Spleen (tissue), 11 donors: Measurements from ENCODE around the gene CLASP1. TPM values are rescaled to one million over a fixed set of nuclear protein-coding genes. Genes with fewer than 3 reads are reported as not detected.

Experiments
- DNase-seq: peaks from one replicate; pipeline ENCODE4 v3.0.0-alpha.2; 2020
- H3K27ac ChIP-seq, 8 donors: fragments of 200-600 bp; sonication (generic) in 7 of 8; 1 replicate in 4 of 8; 2 replicates in 4 of 8; pipeline versions ENCODE4 v1.5.0 to v1.8.0; 2016 to 2021; ENCODE audit warnings: inconsistent platforms in 4 of 8, mild to moderate bottlenecking in 4 of 8, moderate library complexity in 1 of 8
- H3K27me3 ChIP-seq, 7 donors: fragments of 200-600 bp; sonication (generic) in 6 of 7; replicated peaks in 1 of 7; 1 replicate in 4 of 7; 2 replicates in 3 of 7; pipeline versions ENCODE4 v1.5.0 to v1.8.0; 2016 to 2021; ENCODE audit warnings: inconsistent platforms in 3 of 7, mild to moderate bottlenecking in 1 of 7
- H3K36me3 ChIP-seq, 6 donors: fragments of 200-600 bp; sonication (generic) in 5 of 6; 1 replicate in 4 of 6; 2 replicates in 2 of 6; pipeline versions ENCODE4 v1.5.0 to v1.8.0; 2016 to 2021; ENCODE audit warnings: inconsistent platforms in 2 of 6
- H3K4me1 ChIP-seq, 6 donors: fragments of 200-600 bp; sonication (generic) in 5 of 6; 1 replicate in 3 of 6; 2 replicates in 3 of 6; pipeline versions ENCODE4 v1.5.0 to v1.8.0; 2016 to 2021; ENCODE audit warnings: inconsistent platforms in 3 of 6
- H3K4me3 ChIP-seq, 8 donors: fragments of 200-600 bp; sonication (generic) in 7 of 8; 1 replicate in 4 of 8; 2 replicates in 4 of 8; pipeline versions ENCODE4 v1.5.0 to v1.8.0; 2016 to 2021; ENCODE audit warnings: inconsistent platforms in 4 of 8, mild to moderate bottlenecking in 4 of 8, moderate library complexity in 2 of 8
- H3K9me3 ChIP-seq, 8 donors: fragments of 200-600 bp; sonication (generic) in 7 of 8; 1 replicate in 4 of 8; 2 replicates in 4 of 8; pipeline versions ENCODE4 v1.5.0 to v1.8.0; 2016 to 2021; ENCODE audit warnings: inconsistent platforms in 4 of 8
- CTCF ChIP-seq, 11 experiments: fragments of 200-600 bp in 7 of 11; fragments of 450-650 bp in 4 of 11; sonication (generic) in 4 of 11; IDR thresholded peaks in 8 of 11; conservative IDR thresholded peaks in 3 of 11; 1 replicate in 7 of 11; 2 replicates in 4 of 11; pipeline versions ENCODE4 v1.4.0 to v1.8.0; 2016 to 2021; ENCODE audit warnings: antibody characterized with exemption in 11 of 11, inconsistent platforms in 4 of 11, mild to moderate bottlenecking in 1 of 11
- POLR2A ChIP-seq, 3 donors: fragments of 450-650 bp; IDR thresholded peaks; one replicate each; pipeline ENCODE4 v1.5.1; 2017; ENCODE audit warnings: antibody characterized with exemption in 3 of 3, mild to moderate bottlenecking in 1 of 3
- POLR2AphosphoS5 ChIP-seq, 3 donors: sonication (generic); formaldehyde crosslinking; IDR thresholded peaks; one replicate each; pipeline ENCODE4 v1.5.1; 2017; ENCODE audit warnings: antibody characterized with exemption in 3 of 3
- WGBS, 5 donors: extraction: QIAGEN DNeasy Blood & Tissue Kit in 3 of 5; methylation state at CpG; one replicate each; pipeline versions ENCODE4 v1.1.5 to v1.1.7; 2013 to 2018; 5-methylcytosine and 5-hydroxymethylcytosine counted together
- intact Hi-C: fragments of 100-400 bp; cut with DNase I; formaldehyde crosslinking; loops from one replicate; pipeline ENCODE4 v1.15.0; 2023; ENCODE audit warnings: low total_unique reads
- polyA plus RNA-seq, 3 donors: library from polyadenylated mRNA; stranded (reverse); fragments of 200-250 nt; gene quantifications; one replicate each; pipeline ENCODE4 v1.2.1, GENCODE V29; 2013
- total RNA-seq, 7 donors: library from RNA; depleted of rRNA in 3 of 7; stranded (reverse); fragments of >200 nt in 3 of 7; fragmentation: NEBNext Ultra II Directional in 4 of 7; extraction: Animal tissue kit (Norgen Biotek cat#: 25700) in 4 of 7; gene quantifications; one replicate each; pipeline versions ENCODE4 v1.1.0 to v1.2.1, GENCODE V29; 2016 to 2021
- donor health status: healthy with polysubstance abuse.
- donor health status: DM: no; HTN: no; CAD: no; lungs with moderate emphysema.
- donor health status: DM: no; HTN: no; CAD: no.
- donor health status: Bipolar disorder and iron deficiency.
- donor health status: healthy.
- donor health status: DM: no; HTN: no; CAD: no.
- donor health status: DM: yes; HTN: yes; CAD: no.

The CLASP1 gene
- total and polyA plus RNA-seq, 10 donors = 4.0 to 103 (median 71.7) TPM

- intact Hi-C loops = no loop called here
- peaks cover 0 to 86% (median 49%) of the 10 kb centered on the region in 6 donors for H3K36me3 ChIP-seq
- H3K4me3 ChIP-seq = no peak overlapping the region
- no peaks in the 10 kb centered on the region for H3K27me3 ChIP-seq
- 80 to 90% (median 89%) methylated on average over 9 of the region's 9 CpGs for WGBS, 5 donors
- H3K27ac ChIP-seq = no peak overlapping the region
- H3K9me3 ChIP-seq = no peaks in the 10 kb centered on the region
- no peak for DNase-seq
- H3K4me1 ChIP-seq = peaks cover 6 to 32% (median 22%) of the 10 kb centered on the region in 6 donors
- TF ChIP-seq CTCF (IDR thresholded peaks at IDR 0.05 in 8 of 11, conservative IDR thresholded peaks at IDR 0.05 in 3 of 11) = no peak
- TF ChIP-seq POLR2AphosphoS5 (IDR thresholded peaks at IDR 0.05) = no peak
- TF ChIP-seq POLR2A (IDR thresholded peaks at IDR 0.05) = no peak
Observed at GRCh38 chr2:121524685-121525425, 124.4 kb downstream of the CLASP1 start.

- no peaks in the 10 kb centered on the region for H3K9me3 ChIP-seq
- H3K27ac ChIP-seq = no peak overlapping the region
- H3K4me1 ChIP-seq = no peaks in the 10 kb centered on the region
- H3K36me3 ChIP-seq = peaks cover 0 to 100% (median 50%) of the 10 kb centered on the region in 6 donors
- no peak for DNase-seq
- 94 to 98% (median 97%) methylated on average over 10 of the region's 10 CpGs for WGBS, 5 donors
- TF ChIP-seq POLR2A (IDR thresholded peaks at IDR 0.05) (no peak), POLR2AphosphoS5 (IDR thresholded peaks at IDR 0.05) (peak in 1 of 3 donors; percentile 14)
- no peak overlapping the region for H3K4me3 ChIP-seq
- no peaks in the 10 kb centered on the region for H3K27me3 ChIP-seq
- intact Hi-C loops = no loop called here
Observed at GRCh38 chr2:121521359-121521758, 127.9 kb downstream of the CLASP1 start.

GRCh38 chr2:121520641-121520994, 128.6 kb downstream of the CLASP1 start:
- H3K4me1 ChIP-seq = no peaks in the 10 kb centered on the region
- no peak overlapping the region for H3K4me3 ChIP-seq
- peaks cover 0 to 100% (median 50%) of the 10 kb centered on the region in 6 donors for H3K36me3 ChIP-seq
- no peaks in the 10 kb centered on the region for H3K9me3 ChIP-seq
- intact Hi-C loops = no loop called here
- no peaks in the 10 kb centered on the region for H3K27me3 ChIP-seq
- TF ChIP-seq CTCF (IDR thresholded peaks at IDR 0.05 in 8 of 11, conservative IDR thresholded peaks at IDR 0.05 in 3 of 11) = no peak
- TF ChIP-seq POLR2AphosphoS5 (IDR thresholded peaks at IDR 0.05) = no peak
- TF ChIP-seq POLR2A (IDR thresholded peaks at IDR 0.05) = no peak
- 84 to 96% (median 88%) methylated on average over 3 of the region's 3 CpGs for WGBS, 5 donors
- H3K27ac ChIP-seq = no peak overlapping the region
- no peak for DNase-seq

GRCh38 chr2:121519732-121520640, 129.3 kb downstream of the CLASP1 start:
- 79 to 90% (median 87%) methylated on average over 6 of the region's 6 CpGs for WGBS, 5 donors
- H3K36me3 ChIP-seq = peaks cover 0 to 100% (median 50%) of the 10 kb centered on the region in 6 donors
- H3K4me1 ChIP-seq = no peaks in the 10 kb centered on the region
- DNase-seq = no peak
- intact Hi-C loops = no loop called here
- TF ChIP-seq POLR2AphosphoS5 (IDR thresholded peaks at IDR 0.05) = peak in 1 of 3 donors; percentile 28
- no peak for TF ChIP-seq CTCF (IDR thresholded peaks at IDR 0.05 in 8 of 11, conservative IDR thresholded peaks at IDR 0.05 in 3 of 11)
- TF ChIP-seq POLR2A (IDR thresholded peaks at IDR 0.05) = no peak
- H3K4me3 ChIP-seq = no peak overlapping the region
- no peaks in the 10 kb centered on the region for H3K9me3 ChIP-seq
- no peaks in the 10 kb centered on the region for H3K27me3 ChIP-seq
- H3K27ac ChIP-seq = no peak overlapping the region
